NOMO-1 (cell line): ENCODE measurements around the gene CES4A.
"Not testable (repeated sequence)": the region's sequence is repeated elsewhere in the genome, so short reads cannot be mapped to it uniquely, and the experiment has no call there.

ENCODE experiments used
- DNase-seq, 2 experiments: peaks; one replicate each; lab custom pipeline; 2025; ENCODE audit not compliant: unreplicated experiment in 2 of 2; lab: John Stamatoyannopoulos, UW

Gene CES4A

DNA sequence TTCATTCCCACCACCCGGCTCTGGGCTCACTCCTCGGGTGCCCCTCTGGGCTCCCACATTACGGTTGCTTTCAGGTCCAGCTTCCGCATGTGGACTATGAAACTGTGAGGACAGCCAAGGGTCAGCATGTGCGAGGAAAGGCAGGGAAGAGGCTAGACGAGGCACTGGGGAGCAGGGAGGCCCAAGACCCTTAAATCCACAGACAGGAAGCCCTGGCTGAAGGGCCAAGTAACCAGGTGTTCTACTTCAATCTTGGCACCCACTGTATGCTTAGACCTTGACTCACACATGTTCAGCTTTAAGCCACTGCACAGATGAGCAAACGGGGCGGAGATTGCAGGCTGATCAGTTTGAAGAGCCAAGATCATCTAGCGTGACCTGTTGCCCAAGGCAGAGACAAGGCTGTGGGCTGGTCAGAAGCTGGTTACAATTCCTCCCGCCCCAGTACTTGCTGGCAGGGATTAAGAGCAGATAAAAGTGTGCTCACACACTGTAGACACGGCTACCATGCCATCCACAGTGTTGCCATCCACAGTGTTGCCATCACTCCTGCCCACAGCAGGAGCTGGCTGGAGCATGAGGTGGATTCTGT, at the start of gene CES4A:
Gene CES4A, plus strand, starts transcription at position 393 of the 592 bp plus-strand sequence. Its CDS starts 184 bp downstream, at position 577.
- no peak for DNase-seq

DNA sequence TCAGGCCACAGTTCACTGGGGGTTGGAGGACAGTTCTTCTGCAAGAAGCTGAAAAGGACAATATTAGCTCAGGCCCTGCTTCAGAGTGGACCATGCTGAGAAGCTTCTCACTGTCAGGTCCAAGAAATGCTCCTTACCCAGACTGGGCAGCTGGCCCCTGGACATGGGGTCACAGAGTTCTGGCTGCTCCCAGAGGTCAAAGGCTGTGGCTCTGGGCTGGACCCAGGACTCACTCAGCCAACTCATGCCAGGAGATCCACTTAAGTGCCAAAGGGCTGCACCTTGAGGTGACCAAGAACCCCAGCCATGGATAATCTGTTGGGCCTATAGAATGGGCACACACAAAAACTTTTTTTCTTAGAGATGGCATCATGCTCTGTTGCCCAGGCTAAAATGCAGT, 49.0 kb upstream of the CES4A start:
- no peak for DNase-seq

DNA sequence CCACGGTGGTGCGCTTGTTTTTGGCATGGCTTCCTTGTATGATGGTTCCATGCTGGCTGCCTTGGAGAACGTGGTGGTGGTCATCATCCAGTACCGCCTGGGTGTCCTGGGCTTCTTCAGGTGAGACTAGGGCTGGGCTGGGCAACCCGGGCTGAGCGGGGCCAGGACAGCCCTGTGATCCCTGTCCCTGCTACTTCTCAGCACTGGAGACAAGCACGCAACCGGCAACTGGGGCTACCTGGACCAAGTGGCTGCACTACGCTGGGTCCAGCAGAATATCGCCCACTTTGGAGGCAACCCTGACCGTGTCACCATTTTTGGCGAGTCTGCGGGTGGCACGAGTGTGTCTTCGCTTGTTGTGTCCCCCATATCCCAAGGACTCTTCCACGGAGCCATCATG, 48.2 kb upstream of the CES4A start:
- DNase-seq: no peak

DNA sequence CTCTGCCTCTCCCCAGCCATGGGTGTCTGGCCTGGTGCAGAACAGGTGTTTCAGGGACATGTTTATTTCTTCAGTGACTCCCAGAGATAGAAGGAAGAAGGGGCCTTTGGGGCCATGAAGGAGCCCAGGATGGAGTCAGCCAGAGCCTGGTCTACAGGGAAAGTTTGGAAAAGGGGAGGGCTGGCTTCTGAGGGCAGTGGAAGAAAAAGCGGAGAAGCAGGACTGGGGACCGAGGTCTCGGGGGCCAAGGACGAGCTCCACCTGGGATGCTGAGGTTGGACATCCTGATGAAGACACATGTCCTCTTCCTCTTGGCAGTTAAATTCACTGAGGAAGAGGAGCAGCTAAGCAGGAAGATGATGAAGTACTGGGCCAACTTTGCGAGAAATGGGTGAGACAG, 45.4 kb upstream of the CES4A start:
- DNase-seq: no peak

DNA sequence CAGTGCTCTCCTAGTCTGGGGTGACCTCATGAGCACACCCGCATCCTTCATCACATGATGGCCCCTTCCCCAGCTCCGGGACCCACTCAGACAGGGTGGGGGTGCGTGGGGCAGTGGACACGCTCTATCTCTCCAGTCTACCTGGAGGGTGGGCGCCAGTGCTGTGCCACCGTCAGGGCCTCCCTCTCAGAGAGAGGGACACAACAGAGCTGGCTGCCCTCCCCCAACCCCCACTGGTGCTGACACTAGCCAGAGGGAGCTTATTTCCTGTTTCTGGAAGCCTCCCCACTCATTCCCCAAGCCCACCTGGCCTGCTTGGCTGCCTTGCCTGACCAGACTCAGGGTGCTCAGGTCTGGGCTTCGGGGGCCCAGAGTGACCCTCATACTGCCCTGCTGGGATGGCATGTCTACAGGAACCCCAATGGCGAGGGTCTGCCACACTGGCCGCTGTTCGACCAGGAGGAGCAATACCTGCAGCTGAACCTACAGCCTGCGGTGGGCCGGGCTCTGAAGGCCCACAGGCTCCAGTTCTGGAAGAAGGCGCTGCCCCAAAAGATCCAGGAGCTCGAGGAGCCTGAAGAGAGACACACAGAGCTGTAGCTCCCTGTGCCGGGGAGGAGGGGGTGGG, 44.8 kb upstream of the CES4A start:
- DNase-seq: no peak

DNA sequence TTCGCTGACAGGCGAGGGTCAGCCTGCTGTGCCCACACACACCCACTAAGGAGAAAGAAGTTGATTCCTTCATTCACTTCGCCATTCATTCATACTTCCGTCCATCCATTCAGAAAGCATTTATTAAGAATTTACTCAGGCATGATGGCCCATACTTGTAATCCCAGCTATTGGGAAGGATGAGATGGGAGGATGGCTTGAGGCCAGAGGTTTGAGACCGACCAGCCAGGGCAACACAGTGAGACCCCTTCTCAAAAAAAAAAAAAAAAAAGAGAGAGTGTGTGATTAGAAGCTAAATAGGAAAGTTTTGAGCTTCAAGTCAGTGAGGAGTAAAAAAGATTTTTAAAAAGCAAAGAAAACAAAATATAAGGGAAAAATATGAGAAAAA, 44.3 kb upstream of the CES4A start:
- no peak for DNase-seq

DNA sequence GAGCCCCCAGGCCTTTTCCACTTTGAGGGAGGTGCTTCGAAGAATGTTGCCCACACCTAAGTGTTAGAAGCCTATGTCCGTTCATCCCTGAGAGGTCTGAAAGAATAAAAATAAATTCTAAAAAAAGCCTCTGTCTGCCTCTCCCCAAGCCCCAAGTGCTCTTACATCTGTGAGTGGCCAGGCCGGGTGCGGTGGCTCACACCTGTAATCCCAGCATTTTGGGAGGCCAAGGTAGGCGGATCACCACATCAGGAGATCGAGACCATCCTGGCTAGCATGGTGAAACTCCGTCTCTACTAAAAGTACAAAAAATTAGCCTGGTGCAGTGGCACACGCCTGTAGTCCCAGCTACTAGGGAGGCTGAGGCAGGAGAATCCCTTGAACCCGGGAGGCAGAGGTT, 43.4 kb upstream of the CES4A start:
- DNase-seq: not testable (repeated sequence)

DNA sequence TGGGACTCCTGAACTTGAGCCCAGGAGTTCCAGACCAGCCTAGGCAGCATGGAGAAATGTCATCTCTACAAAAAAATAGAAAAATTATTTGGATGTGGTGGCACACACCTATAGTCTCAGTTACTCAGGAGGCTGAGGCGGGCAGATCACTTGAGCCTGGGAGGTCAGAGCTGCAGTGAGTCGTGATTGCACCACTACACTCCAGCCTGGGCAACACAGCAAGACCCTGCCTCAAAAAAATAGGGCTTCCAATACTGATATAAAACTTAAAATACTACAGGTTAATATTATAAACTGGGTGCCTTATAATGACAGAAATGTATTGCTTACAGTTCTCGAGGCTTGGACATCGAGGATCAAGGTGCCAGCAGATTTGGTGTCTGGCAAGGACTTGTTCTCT, 42.5 kb upstream of the CES4A start:
- DNase-seq: no peak

DNA sequence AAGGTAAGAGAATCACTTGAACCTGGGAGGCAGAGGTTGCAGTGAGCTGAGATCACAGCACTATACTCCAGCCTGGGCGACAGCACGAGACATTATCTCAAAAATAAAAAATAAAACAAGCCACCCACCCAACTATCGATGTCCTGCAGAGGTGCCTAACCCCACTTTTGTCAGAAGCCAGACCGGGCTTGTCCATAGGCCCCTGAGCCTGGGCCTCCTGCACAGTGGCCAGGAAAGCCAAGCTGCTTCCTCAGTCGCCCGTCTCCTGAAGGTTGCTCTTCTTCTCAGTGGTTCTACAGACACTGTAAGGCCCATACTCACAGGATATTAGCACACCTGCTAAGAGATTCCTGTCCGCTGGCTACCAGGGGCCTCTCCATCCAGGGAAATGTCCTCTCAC, 41.8 kb upstream of the CES4A start:
- DNase-seq: no peak

DNA sequence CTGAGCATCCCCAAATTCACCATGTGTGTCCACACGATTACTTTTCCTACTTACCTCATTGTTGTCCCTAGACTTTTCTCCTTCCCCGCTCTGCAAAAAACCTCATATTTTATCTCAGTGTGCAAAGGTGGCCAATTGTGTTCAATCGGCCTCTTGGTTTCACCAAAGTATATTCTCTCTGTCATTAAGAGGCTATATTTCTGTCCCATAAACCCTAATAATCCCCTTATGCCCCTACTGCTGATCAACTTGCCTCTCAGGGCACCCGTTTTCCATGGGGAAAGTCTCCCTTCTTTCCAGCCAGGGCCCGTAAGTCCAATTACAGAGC, 41.5 kb upstream of the CES4A start:
- DNase-seq: no peak

DNA sequence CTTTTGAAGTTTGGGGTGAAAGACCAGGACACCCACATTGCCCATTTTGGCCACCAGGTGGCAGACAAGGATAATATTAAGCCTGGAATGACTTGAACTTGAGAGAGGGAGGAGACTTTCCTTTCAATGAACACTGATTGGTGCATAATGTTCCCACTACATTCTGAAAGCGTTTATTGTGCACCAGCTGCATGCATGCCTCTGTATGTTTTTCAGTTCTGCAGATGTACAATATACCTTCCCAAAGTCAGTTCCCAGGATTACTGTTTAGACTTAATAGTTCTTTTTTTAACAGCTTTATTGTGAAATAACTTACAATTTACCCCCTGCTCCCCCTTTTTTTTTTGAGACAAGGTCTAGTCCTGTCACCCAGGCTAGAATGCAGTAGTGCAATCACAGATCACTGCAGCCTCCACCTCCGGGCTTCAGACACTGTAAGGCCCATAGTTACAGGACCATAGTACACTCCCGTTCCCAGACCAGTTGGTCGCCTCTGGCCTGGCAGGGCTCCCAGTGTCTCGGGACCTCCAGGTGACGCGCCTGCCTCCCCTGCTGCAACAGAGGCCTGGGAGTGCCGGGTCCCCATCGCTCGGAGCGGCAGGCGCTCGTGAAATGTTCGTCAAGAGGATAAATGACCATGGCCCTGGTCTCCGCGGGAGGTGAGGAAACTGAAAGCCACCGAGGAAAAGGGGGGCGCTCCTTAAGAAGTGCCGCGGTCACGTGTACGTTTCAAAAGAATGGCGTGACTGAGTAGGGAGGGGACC, 40.9 kb upstream of the CES4A start:
- DNase-seq: peak; percentile 47 to 82

DNA sequence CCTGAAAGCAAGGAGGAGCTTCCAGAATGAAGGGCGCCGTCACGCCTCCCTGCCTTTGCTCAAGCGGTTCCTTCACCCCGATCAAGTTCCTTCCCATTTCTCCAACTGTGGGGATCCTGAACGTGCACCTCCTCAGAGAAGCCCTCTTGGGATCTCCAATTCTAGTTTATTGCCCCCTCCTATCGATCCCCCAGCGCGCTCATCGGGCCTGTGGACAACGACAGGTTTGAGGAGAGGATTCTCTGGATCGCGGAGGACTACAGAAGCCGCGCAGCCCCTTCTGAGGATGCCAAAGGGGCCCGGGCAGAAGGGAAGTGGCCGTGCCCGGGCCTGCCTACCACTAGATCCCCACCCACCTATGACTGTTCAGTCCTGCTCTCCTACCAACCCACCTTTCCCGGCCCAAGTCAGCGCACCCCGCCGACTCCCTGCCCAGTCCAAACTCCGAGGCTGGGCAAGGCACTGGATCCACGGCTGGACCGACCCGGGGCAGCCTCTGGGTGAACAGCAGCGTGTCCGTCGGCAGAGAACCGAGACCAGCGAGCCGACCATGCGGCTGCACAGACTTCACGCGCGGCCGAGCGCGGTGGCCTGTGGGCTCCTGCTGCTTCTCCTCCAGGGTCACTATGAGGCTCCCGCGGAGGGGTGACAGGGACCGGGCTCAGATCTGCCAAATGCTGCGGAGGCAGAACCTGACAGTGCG, 40.1 kb upstream of the CES4A start:
- DNase-seq: no peak

DNA sequence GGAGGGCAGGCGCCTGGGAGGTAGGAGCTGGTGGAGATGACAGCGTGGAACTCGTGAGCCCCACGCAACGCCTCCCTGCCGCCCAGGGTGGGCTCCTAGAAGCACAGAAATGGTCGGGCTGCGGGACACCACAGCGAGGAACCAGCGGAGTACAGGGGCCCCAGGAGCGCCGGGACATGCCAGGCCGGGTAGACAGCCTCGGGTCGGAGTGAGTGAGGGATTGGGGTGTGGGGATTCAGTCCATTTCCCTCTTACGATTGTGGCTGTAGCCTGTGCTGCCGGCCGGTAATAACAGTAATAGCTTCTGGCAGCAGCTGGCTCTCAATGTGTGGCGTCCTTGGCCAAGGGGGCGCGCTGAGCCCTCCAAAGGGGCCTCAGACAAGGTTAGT, 39.6 kb upstream of the CES4A start:
- no peak for DNase-seq

DNA sequence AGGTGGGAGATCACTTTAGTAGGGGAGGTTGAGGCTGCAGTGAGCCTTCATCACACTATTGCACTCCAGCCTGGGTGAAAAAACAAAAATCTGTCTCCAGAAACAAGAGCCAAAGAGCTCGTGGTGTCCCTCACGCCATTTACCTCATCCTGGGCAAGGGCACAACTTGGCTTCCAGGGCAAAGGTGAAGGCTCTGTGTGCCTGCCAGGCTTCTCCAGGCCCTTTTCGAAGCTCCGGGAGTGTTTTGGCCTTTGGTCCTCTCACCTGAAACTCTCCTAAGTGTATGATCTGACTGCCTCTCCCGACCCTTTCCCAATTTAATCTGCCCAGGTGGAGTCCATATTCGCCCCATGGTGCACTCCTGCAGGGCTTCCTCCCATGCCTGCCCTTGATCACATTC, 38.9 kb upstream of the CES4A start:
- no peak for DNase-seq

DNA sequence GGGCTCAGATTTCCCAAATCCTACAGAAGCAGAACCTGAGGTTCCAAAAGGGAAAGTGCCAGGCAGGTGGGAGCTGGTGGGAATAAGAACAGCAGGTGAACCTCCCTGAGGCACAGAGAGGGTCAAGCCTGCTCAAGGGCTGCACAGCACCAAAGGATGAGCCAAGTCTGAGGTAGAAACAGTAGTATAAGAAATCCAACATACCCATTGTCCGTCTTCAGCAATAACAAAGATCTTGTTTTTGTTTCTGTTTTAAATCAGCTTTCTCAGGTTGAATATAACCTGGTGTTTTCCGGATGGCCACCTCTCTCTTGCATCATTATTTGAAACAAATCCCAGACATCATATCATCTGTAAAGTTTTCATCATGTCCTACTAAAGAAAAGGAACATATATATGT, 38.0 kb upstream of the CES4A start:
- no peak for DNase-seq

DNA sequence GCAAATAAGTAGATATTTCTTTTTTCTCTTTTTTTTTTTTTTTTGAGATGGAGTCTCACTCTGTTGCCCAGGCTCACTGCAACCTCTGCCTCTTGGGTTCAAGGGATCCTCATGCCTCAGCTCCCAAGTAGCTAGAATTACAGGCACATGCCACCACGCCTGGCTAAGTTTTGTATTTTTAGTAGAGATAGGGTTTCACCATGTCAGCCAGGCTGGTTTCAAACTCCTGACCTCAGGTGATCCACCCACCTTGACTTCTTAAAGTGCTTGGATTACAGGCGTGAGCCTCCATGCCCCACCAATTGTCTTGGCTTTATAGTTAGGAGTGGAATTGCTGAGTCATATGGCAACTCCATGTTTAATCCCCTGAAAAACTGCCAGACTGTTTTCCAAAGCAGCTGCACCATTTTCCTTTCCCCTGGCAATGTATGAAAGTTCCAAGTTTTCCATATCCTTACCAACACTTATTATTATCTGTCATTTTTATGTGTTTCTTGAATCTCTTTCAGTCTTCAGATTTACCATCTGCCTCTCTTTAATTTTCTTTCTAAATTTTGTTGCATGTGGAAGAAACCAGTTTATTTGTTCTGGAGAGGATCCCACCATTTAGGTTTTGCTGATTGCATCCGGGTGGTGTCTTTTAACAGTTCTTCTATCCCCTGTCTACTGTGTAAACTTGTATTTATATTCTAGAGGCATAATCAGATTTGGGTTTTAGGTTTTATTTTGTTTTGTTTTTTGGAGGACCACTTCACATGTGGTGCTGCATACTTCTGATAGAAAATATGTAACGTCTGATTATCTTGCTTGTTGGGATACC, 37.2 kb upstream of the CES4A start:
- DNase-seq: no peak

DNA sequence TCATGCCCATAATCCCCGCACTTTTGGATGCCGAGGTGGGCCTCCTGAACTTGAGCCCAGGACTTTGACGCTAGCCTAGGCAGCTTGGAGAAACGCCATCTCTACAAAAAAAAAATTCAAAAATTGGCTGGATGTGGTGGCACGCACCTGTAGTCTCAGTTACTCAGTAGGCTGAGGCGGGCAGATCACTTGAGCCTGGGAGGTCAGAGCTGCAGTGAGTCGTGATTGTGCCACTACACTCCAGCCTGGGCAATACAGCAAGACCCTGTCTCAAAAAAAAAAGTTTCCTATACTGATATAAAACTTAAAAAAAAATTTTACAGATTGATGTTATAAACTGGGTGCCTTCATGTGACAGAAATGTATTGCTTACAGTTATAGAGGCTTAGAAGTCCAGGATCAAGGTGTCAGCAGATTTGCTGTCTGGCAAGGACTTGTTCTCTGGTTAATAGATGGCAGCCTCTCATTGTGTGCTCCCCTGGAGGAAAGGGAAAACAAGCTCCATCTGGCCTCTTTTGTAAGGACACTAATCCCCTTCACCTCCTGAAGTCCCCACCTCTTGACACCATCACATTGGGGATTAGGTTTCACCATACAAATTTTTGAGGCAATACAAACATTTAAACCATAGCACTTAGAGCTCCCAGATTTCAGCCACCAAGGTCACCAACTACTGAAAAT, 35.8 kb upstream of the CES4A start:
- no peak for DNase-seq

DNA sequence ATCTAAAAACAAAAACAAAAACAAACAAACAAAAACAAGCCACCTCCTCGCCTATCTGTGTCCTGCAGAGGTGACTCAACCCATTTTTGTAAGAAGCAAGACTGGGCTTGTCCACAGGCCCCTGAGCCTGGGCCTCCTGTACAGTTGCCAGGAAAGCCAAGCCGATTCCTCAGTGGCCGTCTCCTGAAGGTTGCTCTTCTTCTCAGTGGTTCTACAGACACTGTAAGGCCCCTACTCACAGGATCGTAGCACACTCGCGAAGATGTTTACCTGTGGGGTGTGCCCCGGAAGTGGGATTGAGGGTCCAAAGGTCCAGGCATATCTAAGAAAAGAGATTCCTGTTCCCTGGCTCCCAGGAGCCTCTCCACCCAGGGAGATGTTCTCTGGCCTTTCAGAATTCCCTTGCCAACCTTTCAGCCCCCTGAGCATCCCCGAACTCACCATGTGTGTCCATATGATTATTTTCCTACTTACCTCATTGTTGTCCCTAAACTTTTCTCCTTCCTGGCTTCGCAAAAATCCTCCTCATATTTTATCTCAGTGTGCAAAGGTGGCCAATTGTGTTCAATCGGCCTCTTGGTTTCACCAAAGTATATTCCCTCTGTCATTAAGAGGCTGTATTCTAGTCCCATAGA, 34.8 kb upstream of the CES4A start:
- no peak for DNase-seq

DNA sequence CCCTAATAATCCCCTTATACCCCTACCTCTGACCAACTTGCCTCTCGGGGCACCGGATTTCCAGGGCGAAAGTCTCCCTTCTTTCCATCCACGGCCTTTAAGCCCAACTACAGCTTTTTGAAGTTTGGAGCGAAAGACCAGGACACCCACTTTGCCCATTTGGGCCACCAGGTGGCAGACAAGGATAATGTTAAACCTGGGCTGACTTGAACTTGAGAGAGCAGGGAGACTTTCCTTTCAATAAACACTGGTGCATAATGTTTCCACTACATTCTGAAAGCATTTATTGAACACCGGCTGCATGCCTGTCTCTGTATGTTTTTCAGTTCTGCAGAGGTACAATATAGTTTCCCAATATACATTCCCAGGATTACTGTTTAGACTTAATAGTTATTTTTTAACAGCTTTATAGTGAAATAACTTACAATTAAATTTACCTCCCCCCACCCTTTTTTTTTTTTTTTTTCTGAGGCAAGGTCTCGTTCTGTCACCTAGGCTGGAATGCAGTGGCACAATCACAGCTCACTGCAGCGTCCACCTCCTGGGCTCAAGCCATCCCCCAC, 34.2 kb upstream of the CES4A start:
- peak; percentile 47 to 67 for DNase-seq
